Keratinocyte (primary cell): ENCODE measurements around the gene LMO2. TPM values are rescaled to one million over a fixed set of nuclear protein-coding genes. Genes with fewer than 3 reads are reported as not detected.

Experiments
- DNase-seq: peaks from one replicate; pipeline ENCODE4 v3.0.0-alpha.2; 2011; ENCODE audit warnings: low read depth, missing footprints, low spot score
- FAIRE-seq: peaks from 2 replicates; lab custom pipeline; 2011; peaks lifted over from hg19 to GRCh38; lab: Jason Lieb, UNC
- H2AFZ ChIP-seq: 2 replicates; pipeline ENCODE4 v1.6.0; 2012; ENCODE audit warnings: low read length, control low read depth, inconsistent platforms; ENCODE audit not compliant: control insufficient read depth
- H3K27ac ChIP-seq: 2 replicates; pipeline ENCODE4 v1.5.1; 2011; ENCODE audit warnings: low read length; ENCODE audit not compliant: control insufficient read depth, insufficient read depth
- H3K27me3 ChIP-seq: 3 replicates; pipeline ENCODE4 v1.6.0; 2011; ENCODE audit warnings: low read length; ENCODE audit not compliant: control insufficient read depth, insufficient read depth; ENCODE audit errors: extremely low read depth
- H3K36me3 ChIP-seq, 2 experiments: 2 replicates in 1 of 2; 3 replicates in 1 of 2; pipeline ENCODE4 v1.5.1; 2011; ENCODE audit warnings: low read length in 2 of 2, mild to moderate bottlenecking in 1 of 2; ENCODE audit not compliant: control insufficient read depth in 2 of 2, insufficient read depth in 2 of 2; ENCODE audit errors: extremely low read depth in 1 of 2
- H3K4me1 ChIP-seq: 3 replicates; pipeline ENCODE4 v1.5.1; 2011; ENCODE audit warnings: low read length; ENCODE audit not compliant: control insufficient read depth, insufficient read depth; ENCODE audit errors: extremely low read depth
- H3K4me2 ChIP-seq: 3 replicates; pipeline ENCODE4 v1.6.0; 2011; ENCODE audit warnings: low read depth, low read length; ENCODE audit not compliant: control insufficient read depth, insufficient read depth; ENCODE audit errors: extremely low read depth
- H3K4me3 ChIP-seq, 3 experiments: fragments of 200-600 bp in 1 of 3; sonication (generic) in 1 of 3; 2 replicates in 2 of 3; 3 replicates in 1 of 3; pipeline ENCODE4 v1.5.1; 2011 to 2016; ENCODE audit warnings: low read length in 3 of 3, mild to moderate bottlenecking in 3 of 3, control low read depth in 2 of 3, inconsistent platforms in 1 of 3, low read depth in 1 of 3, mixed read lengths in 1 of 3, mixed run types in 1 of 3, moderate library complexity in 1 of 3; ENCODE audit not compliant: control insufficient read depth in 2 of 3, insufficient read depth in 2 of 3; ENCODE audit errors: extremely low read depth in 1 of 3
- H3K79me2 ChIP-seq: 2 replicates; pipeline ENCODE4 v1.6.0; 2012; ENCODE audit warnings: low read length; ENCODE audit not compliant: control insufficient read depth, insufficient read depth
- H3K9ac ChIP-seq: 3 replicates; pipeline ENCODE4 v1.6.0; 2011; ENCODE audit warnings: low read length; ENCODE audit not compliant: control insufficient read depth, insufficient read depth; ENCODE audit errors: extremely low read depth
- H3K9me1 ChIP-seq: 3 replicates; pipeline ENCODE4 v1.6.0; 2011; ENCODE audit warnings: low read length; ENCODE audit not compliant: control insufficient read depth, insufficient read depth; ENCODE audit errors: extremely low read depth
- H3K9me3 ChIP-seq: 2 replicates; pipeline ENCODE4 v1.5.1; 2012; ENCODE audit warnings: low read depth, low read length; ENCODE audit not compliant: control insufficient read depth
- H4K20me1 ChIP-seq: 3 replicates; pipeline ENCODE4 v1.6.0; 2011; ENCODE audit warnings: low read length; ENCODE audit not compliant: control insufficient read depth, insufficient read depth; ENCODE audit errors: extremely low read depth
- CTCF ChIP-seq, 3 experiments: IDR thresholded peaks in 1 of 3; conservative IDR thresholded peaks in 1 of 3; optimal IDR thresholded peaks in 1 of 3; 2 replicates in 2 of 3; 3 replicates in 1 of 3; pipeline versions ENCODE3 to v1.5.1; 2011; ENCODE audit warnings: low read length in 3 of 3, mild to moderate bottlenecking in 3 of 3, moderate library complexity in 2 of 3, control low read depth in 1 of 3, inconsistent platforms in 1 of 3; ENCODE audit not compliant: insufficient read depth in 2 of 3; ENCODE audit errors: extremely low read depth in 1 of 3
- EZH2 ChIP-seq: IDR thresholded peaks from one replicate; pipeline ENCODE4 v1.6.1; 2012; ENCODE audit warnings: inconsistent platforms, mild to moderate bottlenecking, low read length, moderate library complexity
- dilution Hi-C: fragments of 300-500 bp; cut with MboI; formaldehyde crosslinking; loops from one replicate; pipeline ENCODE4 v1.7.0; 2020; ENCODE audit warnings: low sequenced_read_pairs; ENCODE audit not compliant: extremely low pct_ligation_motif_present
- polyA plus RNA-seq, 5 experiments: library from polyadenylated mRNA; depleted of rRNA in 3 of 5; stranded (reverse) in 3 of 5; stranded (forward) in 1 of 5; unstranded in 1 of 5; fragments of >200 nt; gene quantifications; 1 replicate in 1 of 5; 2 replicates in 3 of 5; 3 replicates in 1 of 5; pipeline versions ENCODE4 v1.2.1 to v1.2.3, GENCODE V29; 2011 to 2012; ENCODE audit warnings: missing spikeins in 2 of 5, low read depth in 1 of 5, low replicate concordance in 1 of 5

LMO2 gene
- polyA plus RNA-seq, 1 donor (not counting 4 experiments of a cell fraction or from before 2014, with no cell fraction given) = 1.1 TPM

GRCh38 chr11:33864479-33864878 lies 27.4 kb downstream of the LMO2 start:
- Histone ChIP-seq H3K27me3 (peaks cover 55% of the 10 kb centered on the region), H4K20me1 (no peaks in the 10 kb centered on the region), H3K4me3 (no peak overlapping the region), H3K9me1 (no peaks in the 10 kb centered on the region), H3K9ac (no peak overlapping the region), H3K27ac (no peak overlapping the region), H3K4me2 (no peak overlapping the region), H3K36me3 (no peaks in the 10 kb centered on the region), H3K79me2 (no peaks in the 10 kb centered on the region), H3K4me1 (no peaks in the 10 kb centered on the region), H2AFZ (no peak overlapping the region), H3K9me3 (no peaks in the 10 kb centered on the region)
- FAIRE-seq (no peak), DNase-seq (no peak)
- dilution Hi-C loops = no loop called here
- no peak for TF ChIP-seq EZH2
- no peak for TF ChIP-seq CTCF (optimal IDR thresholded peaks at IDR 0.05 in 1 of 3, IDR thresholded peaks at IDR 0.05 in 1 of 3, conservative IDR thresholded peaks at IDR 0.05 in 1 of 3; ENCODE audit: extremely low read depth in 1 of 3, insufficient read depth in 2 of 3, low read length in 3 of 3)

GRCh38 chr11:33863418-33864172 lies 28.3 kb downstream of the LMO2 start:
- Histone ChIP-seq H3K9me1 (no peaks in the 10 kb centered on the region), H3K36me3 (no peaks in the 10 kb centered on the region), H4K20me1 (no peaks in the 10 kb centered on the region), H3K27me3 (peaks cover 49% of the 10 kb centered on the region), H3K4me1 (no peaks in the 10 kb centered on the region), H3K4me3 (no peak overlapping the region), H3K9me3 (no peaks in the 10 kb centered on the region), H3K27ac (no peak overlapping the region), H3K4me2 (no peak overlapping the region), H3K9ac (no peak overlapping the region), H2AFZ (no peak overlapping the region), H3K79me2 (no peaks in the 10 kb centered on the region)
- TF ChIP-seq CTCF (optimal IDR thresholded peaks at IDR 0.05 in 1 of 3, IDR thresholded peaks at IDR 0.05 in 1 of 3, conservative IDR thresholded peaks at IDR 0.05 in 1 of 3; ENCODE audit: extremely low read depth in 1 of 3, insufficient read depth in 2 of 3, low read length in 3 of 3) = peak in 1 of 3 experiments; percentile 26
- no peak for TF ChIP-seq EZH2
- FAIRE-seq (no peak), DNase-seq (no peak)
- dilution Hi-C loops = no loop called here
